Trophoblast cell (in vitro differentiated cells and primary cell): Measurements from ENCODE around the gene HABP2.

Source experiments
- DNase-seq, 2 donors: peaks; one replicate each; pipeline ENCODE4 v3.0.0-alpha.2; 2016
- H2AFZ ChIP-seq: 2 replicates; pipeline ENCODE4 v1.6.1; 2013; ENCODE audit warnings: low read length, moderate library complexity, mild to moderate bottlenecking; ENCODE audit not compliant: insufficient read depth, poor library complexity
- H2AK5ac ChIP-seq: 2 replicates; pipeline ENCODE4 v1.6.1; 2013; ENCODE audit warnings: mild to moderate bottlenecking, low read length
- H2BK120ac ChIP-seq: 2 replicates; pipeline ENCODE4 v1.6.1; 2013; ENCODE audit warnings: low read length, mild to moderate bottlenecking, moderate library complexity; ENCODE audit not compliant: insufficient read depth, poor library complexity
- H2BK12ac ChIP-seq: 2 replicates; pipeline ENCODE4 v1.6.1; 2013; ENCODE audit warnings: mild to moderate bottlenecking, low read length, moderate library complexity
- H2BK5ac ChIP-seq: 2 replicates; pipeline ENCODE4 v1.6.1; 2013; ENCODE audit warnings: low read length, low read depth, moderate library complexity, mild to moderate bottlenecking; ENCODE audit not compliant: poor library complexity
- H3K14ac ChIP-seq: 2 replicates; pipeline ENCODE4 v1.6.1; 2013; ENCODE audit warnings: mild to moderate bottlenecking, low read length
- H3K18ac ChIP-seq: 2 replicates; pipeline ENCODE4 v1.6.1; 2013; ENCODE audit warnings: mild to moderate bottlenecking, low read length
- H3K23ac ChIP-seq: 2 replicates; pipeline ENCODE4 v1.6.1; 2013; ENCODE audit warnings: low read length
- H3K27ac ChIP-seq: 2 replicates; pipeline ENCODE4 v1.5.1; 2013; ENCODE audit warnings: low read depth, mild to moderate bottlenecking, inconsistent platforms, low read length, moderate library complexity
- H3K27me3 ChIP-seq: 2 replicates; pipeline ENCODE4 v1.6.1; 2013; ENCODE audit warnings: inconsistent platforms, mild to moderate bottlenecking, low read length, moderate library complexity; ENCODE audit not compliant: insufficient read depth
- H3K36me3 ChIP-seq, 2 experiments: 1 replicate in 1 of 2; 2 replicates in 1 of 2; pipeline ENCODE4 v1.6.1; 2013; ENCODE audit warnings: low read length in 2 of 2, mild to moderate bottlenecking in 2 of 2, moderate library complexity in 1 of 2; ENCODE audit not compliant: insufficient read depth in 2 of 2, control insufficient read depth in 1 of 2
- H3K4ac ChIP-seq: 2 replicates; pipeline ENCODE4 v1.6.1; 2013; ENCODE audit warnings: low read depth, mild to moderate bottlenecking, low read length, moderate library complexity
- H3K4me1 ChIP-seq, 2 experiments: 1 replicate in 1 of 2; 2 replicates in 1 of 2; pipeline ENCODE4 v1.6.1; 2013; ENCODE audit warnings: low read length in 2 of 2, mild to moderate bottlenecking in 2 of 2, moderate library complexity in 1 of 2; ENCODE audit not compliant: insufficient read depth in 2 of 2, control insufficient read depth in 1 of 2
- H3K4me2 ChIP-seq: 2 replicates; pipeline ENCODE4 v1.6.1; 2013; ENCODE audit warnings: inconsistent platforms, mild to moderate bottlenecking, low read length, moderate library complexity
- H3K4me3 ChIP-seq: 2 replicates; pipeline ENCODE4 v1.5.1; 2013; ENCODE audit warnings: mild to moderate bottlenecking, low read depth, low read length, inconsistent platforms
- H3K79me1 ChIP-seq: one replicate; pipeline ENCODE4 v1.6.1; 2013; ENCODE audit warnings: low read length
- H3K79me2 ChIP-seq: 2 replicates; pipeline ENCODE4 v1.6.1; 2013; ENCODE audit warnings: low read length, mild to moderate bottlenecking; ENCODE audit not compliant: control insufficient read depth, insufficient read depth, poor library complexity
- H3K9ac ChIP-seq: 2 replicates; pipeline ENCODE4 v1.6.1; 2013; ENCODE audit warnings: mild to moderate bottlenecking, low read length
- H3K9me3 ChIP-seq: 2 replicates; pipeline ENCODE4 v1.6.1; 2013; ENCODE audit warnings: low read depth, mild to moderate bottlenecking, control low read depth, inconsistent platforms, low read length; ENCODE audit not compliant: insufficient read depth
- H4K12ac ChIP-seq: 2 replicates; pipeline ENCODE4 v1.6.1; 2013; ENCODE audit warnings: low read depth, mild to moderate bottlenecking, low read length, moderate library complexity
- H4K8ac ChIP-seq: 2 replicates; pipeline ENCODE4 v1.6.1; 2013; ENCODE audit warnings: low read depth, mild to moderate bottlenecking, low read length, moderate library complexity
- H4K91ac ChIP-seq: one replicate; pipeline ENCODE4 v1.6.1; 2013; ENCODE audit warnings: low read depth, mild to moderate bottlenecking, low read length, moderate library complexity
- WGBS: extraction: QIAGEN DNeasy Blood & Tissue Kit; methylation state at CpG from one replicate; pipeline ENCODE4 v1.1.7; 2013; ENCODE audit warnings: missing lambda C conversion rate; ENCODE audit not compliant: insufficient read length, insufficient coverage; ENCODE audit errors: extremely low coverage; 5-methylcytosine and 5-hydroxymethylcytosine counted together

HABP2 gene

DNA sequence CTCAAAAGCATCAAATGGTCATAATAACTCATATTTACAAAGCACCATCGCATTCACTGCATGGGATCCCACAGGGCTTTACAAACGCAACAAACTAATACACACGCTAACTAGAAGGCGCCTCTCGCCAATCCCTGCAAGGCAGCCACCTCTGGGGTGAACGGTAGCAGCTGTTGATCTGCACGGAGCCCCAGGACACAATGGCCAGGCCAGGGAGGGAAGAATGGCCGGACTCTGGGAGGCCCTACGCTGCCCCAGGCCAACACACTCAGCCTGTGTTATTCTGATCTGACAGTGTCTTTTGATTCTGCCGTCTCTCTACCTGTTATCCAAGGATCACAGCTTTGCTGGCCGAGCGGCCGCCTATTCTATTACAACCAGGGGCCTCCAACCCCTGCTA lies 41.8 kb downstream of the HABP2 start:
- no peak overlapping the region for H3K18ac ChIP-seq
- no peak overlapping the region for H2BK5ac ChIP-seq
- no peaks in the 10 kb centered on the region for H3K79me2 ChIP-seq
- DNase-seq: no peak
- H2AK5ac ChIP-seq: no peak overlapping the region
- H2BK120ac ChIP-seq: no peak overlapping the region
- H2BK12ac ChIP-seq: no peak overlapping the region
- no peaks in the 10 kb centered on the region for H3K27me3 ChIP-seq
- no peak overlapping the region for H2AFZ ChIP-seq
- no peak overlapping the region for H3K4me3 ChIP-seq
- no peak overlapping the region for H3K14ac ChIP-seq
- H3K9me3 ChIP-seq: no peaks in the 10 kb centered on the region
- no peak overlapping the region for H3K23ac ChIP-seq
- no peaks in the 10 kb centered on the region for H3K4me1 ChIP-seq
- H3K4me2 ChIP-seq: no peak overlapping the region
- H3K27ac ChIP-seq: no peak overlapping the region
- H4K8ac ChIP-seq: no peak overlapping the region
- H3K79me1 ChIP-seq: no peaks in the 10 kb centered on the region
- no peak overlapping the region for H4K12ac ChIP-seq
- no peak overlapping the region for H3K4ac ChIP-seq
- WGBS: no CpG with 5 or more reads among the region's 13 CpGs
- no peak overlapping the region for H4K91ac ChIP-seq
- H3K9ac ChIP-seq: no peak overlapping the region
- H3K36me3 ChIP-seq: no peaks in the 10 kb centered on the region

DNA sequence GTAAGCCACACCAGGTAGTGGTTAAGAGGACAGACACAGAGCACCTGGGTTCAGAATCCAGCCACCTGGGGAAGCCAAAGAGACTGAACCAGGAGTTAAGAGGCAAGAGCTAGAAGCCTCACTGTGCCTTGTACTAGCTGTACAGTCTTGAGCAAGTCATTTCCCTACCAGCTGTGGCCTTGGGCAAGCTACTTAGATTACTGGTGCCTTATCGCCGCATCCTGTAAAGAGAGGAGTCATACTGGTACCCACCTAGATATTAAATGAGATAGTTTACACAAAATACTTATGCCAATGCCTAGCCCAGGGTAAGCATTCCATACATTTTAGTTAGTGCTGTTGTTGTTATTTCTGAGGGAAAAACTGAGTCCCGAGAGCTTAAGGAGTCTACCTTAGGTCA lies 47.7 kb downstream of the HABP2 start:
- no peak overlapping the region for H2AFZ ChIP-seq
- no peaks in the 10 kb centered on the region for H3K79me1 ChIP-seq
- no peak overlapping the region for H3K9ac ChIP-seq
- H3K79me2 ChIP-seq: no peaks in the 10 kb centered on the region
- no peak overlapping the region for H3K14ac ChIP-seq
- no peak overlapping the region for H3K18ac ChIP-seq
- H2AK5ac ChIP-seq: no peak overlapping the region
- no peaks in the 10 kb centered on the region for H3K4me1 ChIP-seq
- H4K12ac ChIP-seq: no peak overlapping the region
- H3K36me3 ChIP-seq: no peaks in the 10 kb centered on the region
- DNase-seq: peak; percentile 63 to 82
- no peak overlapping the region for H3K23ac ChIP-seq
- no peak overlapping the region for H2BK120ac ChIP-seq
- H3K27me3 ChIP-seq: no peaks in the 10 kb centered on the region
- no peaks in the 10 kb centered on the region for H3K9me3 ChIP-seq
- no peak overlapping the region for H3K4me2 ChIP-seq
- H3K27ac ChIP-seq: no peak overlapping the region
- H4K8ac ChIP-seq: no peak overlapping the region
- no peak overlapping the region for H4K91ac ChIP-seq
- no peak overlapping the region for H3K4ac ChIP-seq
- no CpG with 5 or more reads among the region's 3 CpGs for WGBS
- H2BK12ac ChIP-seq: no peak overlapping the region
- no peak overlapping the region for H3K4me3 ChIP-seq
- H2BK5ac ChIP-seq: no peak overlapping the region

DNA sequence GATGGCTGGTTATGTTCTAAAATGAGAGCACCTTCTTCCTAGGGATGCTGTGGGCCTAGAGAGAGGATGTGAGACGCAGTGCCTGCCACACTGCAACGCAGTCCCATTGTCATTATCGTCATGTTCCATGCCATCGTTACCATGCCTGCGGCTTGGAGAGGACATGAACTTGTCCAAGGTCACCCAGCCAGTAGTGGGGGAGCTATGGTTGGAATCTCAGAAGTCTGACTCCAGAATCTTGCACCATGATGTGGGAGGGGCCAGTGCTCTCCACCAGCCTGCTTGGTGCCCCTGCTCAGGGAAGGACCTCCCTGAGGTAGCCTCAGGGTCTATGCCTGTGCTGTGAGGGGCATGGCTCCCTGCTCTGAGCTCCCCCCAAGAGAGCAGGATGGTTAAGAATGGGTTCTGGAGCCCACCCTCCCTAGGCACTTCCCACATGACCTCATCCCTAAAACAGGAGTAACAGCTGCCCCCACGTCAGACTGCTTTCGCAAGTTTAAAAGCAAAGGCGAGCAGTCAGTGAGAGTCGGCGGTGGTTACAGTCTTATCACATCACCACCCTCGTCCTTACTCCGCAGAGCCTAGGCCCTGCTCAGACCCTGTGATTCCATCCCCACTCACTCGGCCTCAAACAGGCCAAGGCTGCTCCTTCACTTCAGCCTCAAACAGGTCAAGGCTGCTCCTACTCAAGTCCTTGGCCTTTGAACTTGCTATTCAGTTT lies 50.4 kb downstream of the HABP2 start:
- no peak overlapping the region for H3K14ac ChIP-seq
- H2BK120ac ChIP-seq: no peak overlapping the region
- no peaks in the 10 kb centered on the region for H3K79me2 ChIP-seq
- no peak overlapping the region for H3K4me2 ChIP-seq
- no peak overlapping the region for H3K23ac ChIP-seq
- no peak overlapping the region for H4K12ac ChIP-seq
- no peak overlapping the region for H3K4ac ChIP-seq
- H3K18ac ChIP-seq: no peak overlapping the region
- no peaks in the 10 kb centered on the region for H3K27me3 ChIP-seq
- H2BK12ac ChIP-seq: no peak overlapping the region
- H3K4me1 ChIP-seq: no peaks in the 10 kb centered on the region
- no peak overlapping the region for H3K4me3 ChIP-seq
- DNase-seq: peak; percentile 72 to 89
- H2AK5ac ChIP-seq: no peak overlapping the region
- no peak overlapping the region for H4K91ac ChIP-seq
- no peak overlapping the region for H3K27ac ChIP-seq
- H3K79me1 ChIP-seq: no peaks in the 10 kb centered on the region
- no peak overlapping the region for H2BK5ac ChIP-seq
- no peak overlapping the region for H4K8ac ChIP-seq
- no peaks in the 10 kb centered on the region for H3K36me3 ChIP-seq
- WGBS: no CpG with 5 or more reads among the region's 13 CpGs
- H3K9ac ChIP-seq: no peak overlapping the region
- H3K9me3 ChIP-seq: no peaks in the 10 kb centered on the region
- H2AFZ ChIP-seq: no peak overlapping the region

DNA sequence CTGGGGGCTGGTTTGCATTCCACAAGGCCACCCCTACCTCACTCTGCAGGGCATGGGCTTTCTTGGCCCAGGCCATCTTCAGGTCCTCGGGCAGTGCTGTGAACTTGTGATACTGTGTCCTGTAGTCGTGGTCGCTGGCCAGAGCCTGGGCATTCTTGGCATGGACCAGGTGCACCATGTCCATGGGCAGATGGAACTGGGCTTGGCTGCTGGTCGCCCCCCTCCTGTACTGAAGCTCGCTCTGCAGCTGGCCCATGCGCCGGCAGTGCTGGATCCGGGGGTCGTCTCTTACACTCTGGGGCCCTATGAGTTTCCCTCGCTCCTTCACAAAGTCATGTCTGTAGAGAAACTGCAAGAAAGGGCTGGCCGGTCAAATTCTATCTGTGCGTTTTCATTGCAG lies 51.7 kb downstream of the HABP2 start:
- no peak overlapping the region for H2BK12ac ChIP-seq
- no peaks in the 10 kb centered on the region for H3K4me1 ChIP-seq
- no peaks in the 10 kb centered on the region for H3K9me3 ChIP-seq
- H3K18ac ChIP-seq: no peak overlapping the region
- H2AFZ ChIP-seq: no peak overlapping the region
- H2BK5ac ChIP-seq: no peak overlapping the region
- H3K9ac ChIP-seq: no peak overlapping the region
- no peak for DNase-seq
- no peak overlapping the region for H4K8ac ChIP-seq
- no peak overlapping the region for H4K91ac ChIP-seq
- H3K36me3 ChIP-seq: no peaks in the 10 kb centered on the region
- WGBS: no CpG with 5 or more reads among the region's 12 CpGs
- H4K12ac ChIP-seq: no peak overlapping the region
- no peak overlapping the region for H2AK5ac ChIP-seq
- H3K4ac ChIP-seq: no peak overlapping the region
- no peak overlapping the region for H3K27ac ChIP-seq
- H3K27me3 ChIP-seq: no peaks in the 10 kb centered on the region
- no peak overlapping the region for H3K14ac ChIP-seq
- H3K23ac ChIP-seq: no peak overlapping the region
- H2BK120ac ChIP-seq: no peak overlapping the region
- no peak overlapping the region for H3K4me2 ChIP-seq
- no peaks in the 10 kb centered on the region for H3K79me2 ChIP-seq
- no peak overlapping the region for H3K4me3 ChIP-seq
- no peaks in the 10 kb centered on the region for H3K79me1 ChIP-seq
